ENCODE results near the gene FKBP1B. TPM values are rescaled to one million over a fixed set of nuclear protein-coding genes. Genes with fewer than 3 reads are reported as not detected.

Gene FKBP1B
- total RNA-seq, 1 donor from 2014 or later, result 31.1 TPM

GRCh38 chr2:24046930-24047702, 2.4 kb upstream of the FKBP1B start, which contains the start of gene WDCP:
Gene WDCP, minus strand, starts transcription at chr2:24047391. Its CDS starts 7,897 bp downstream, at chr2:24039494.
- Mint-ChIP-seq H3K4me1 (ENCODE audit: unreplicated experiment) (peaks cover 19% of the 10 kb centered on the region), H3K4me3 (ENCODE audit: unreplicated experiment) (peak within 1 kb of the TSS; percentile 99), H3K9me3 (ENCODE audit: unreplicated experiment) (no peaks in the 10 kb centered on the region), H3K36me3 (ENCODE audit: low read depth, unreplicated experiment) (peaks cover 7% of the 10 kb centered on the region), H3K27me3 (ENCODE audit: unreplicated experiment) (peaks cover 3% of the 10 kb centered on the region), H3K27ac (ENCODE audit: unreplicated experiment) (peak within 1 kb of the TSS; percentile 82)
- TF ChIP-seq CTCF (IDR thresholded peaks at IDR 0.05; ENCODE audit: unreplicated experiment), result no peak
- peak; percentile 83 for DNase-seq (ENCODE audit: low spot score)

GRCh38 chr2:24047703-24048033, 1.9 kb upstream of the FKBP1B start:
- H3K4me3 Mint-ChIP-seq (ENCODE audit: unreplicated experiment), result peak overlapping the region; percentile 99
- no peaks in the 10 kb centered on the region for H3K9me3 Mint-ChIP-seq (ENCODE audit: unreplicated experiment)
- no peak for TF ChIP-seq CTCF (IDR thresholded peaks at IDR 0.05; ENCODE audit: unreplicated experiment)
- H3K27ac Mint-ChIP-seq (ENCODE audit: unreplicated experiment), result no peak overlapping the region
- peaks cover 19% of the 10 kb centered on the region for H3K4me1 Mint-ChIP-seq (ENCODE audit: unreplicated experiment)
- peaks cover 3% of the 10 kb centered on the region for H3K27me3 Mint-ChIP-seq (ENCODE audit: unreplicated experiment)
- H3K36me3 Mint-ChIP-seq (ENCODE audit: low read depth, unreplicated experiment), result peaks cover 7% of the 10 kb centered on the region
- no peak for DNase-seq (ENCODE audit: low spot score)

DNA sequence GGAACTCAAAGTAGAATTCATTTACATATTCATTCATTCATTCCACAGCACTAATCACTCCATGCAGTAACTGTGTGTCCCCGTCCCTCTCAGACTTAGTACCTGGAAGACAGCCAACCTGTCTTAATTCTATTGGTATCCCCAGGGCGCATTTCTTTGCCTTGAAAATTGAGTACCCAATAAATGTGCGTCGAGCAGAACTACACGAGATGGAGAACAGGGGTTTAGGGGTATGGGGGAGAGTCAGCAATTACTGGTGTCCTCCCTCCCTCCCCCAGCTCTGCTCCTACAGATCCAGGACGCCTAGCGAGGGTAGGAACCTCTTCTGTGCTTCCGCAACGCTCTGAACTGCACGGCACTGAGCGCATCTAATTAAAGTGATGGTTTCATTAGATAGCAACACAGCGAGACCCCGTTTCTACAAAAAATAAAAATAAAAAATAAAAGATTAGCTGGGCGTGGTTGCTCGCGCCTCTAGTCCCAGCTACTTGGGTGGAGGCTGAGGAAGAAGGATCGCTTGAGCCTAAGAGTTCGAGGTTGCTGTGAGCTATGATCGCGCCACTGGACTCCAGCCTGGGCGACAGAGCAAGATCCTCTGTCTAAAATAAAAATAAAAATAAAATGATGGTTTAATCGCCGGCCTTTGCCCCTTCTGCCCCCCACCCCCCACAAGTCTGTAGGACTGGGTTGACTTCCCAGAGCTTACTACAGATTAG, 614 bp upstream of the FKBP1B start:
- DNase-seq (ENCODE audit: low spot score), result no peak
- H3K9me3 Mint-ChIP-seq (ENCODE audit: unreplicated experiment), result no peaks in the 10 kb centered on the region
- peaks cover 3% of the 10 kb centered on the region for H3K36me3 Mint-ChIP-seq (ENCODE audit: low read depth, unreplicated experiment)
- H3K27me3 Mint-ChIP-seq (ENCODE audit: unreplicated experiment), result peaks cover 3% of the 10 kb centered on the region
- TF ChIP-seq CTCF (IDR thresholded peaks at IDR 0.05; ENCODE audit: unreplicated experiment), result no peak
- H3K27ac Mint-ChIP-seq (ENCODE audit: unreplicated experiment), result peak overlapping the region; percentile 57
- peak overlapping the region; percentile 95 for H3K4me3 Mint-ChIP-seq (ENCODE audit: unreplicated experiment)
- peaks cover 19% of the 10 kb centered on the region for H3K4me1 Mint-ChIP-seq (ENCODE audit: unreplicated experiment)

GRCh38 chr2:24050041-24050979, 769 bp downstream of the FKBP1B start:
- Mint-ChIP-seq H3K27ac (ENCODE audit: unreplicated experiment) (no peak overlapping the region), H3K4me3 (ENCODE audit: unreplicated experiment) (peak overlapping the region; percentile 69)

More at GRCh38 chr2:24050041-24050979, 769 bp downstream of the FKBP1B start:
- H3K36me3 Mint-ChIP-seq (ENCODE audit: low read depth, unreplicated experiment), result peaks cover 10% of the 10 kb centered on the region
- peaks cover 15% of the 10 kb centered on the region for H3K4me1 Mint-ChIP-seq (ENCODE audit: unreplicated experiment)
- H3K27me3 Mint-ChIP-seq (ENCODE audit: unreplicated experiment), result peaks cover 4% of the 10 kb centered on the region
- no peak for TF ChIP-seq CTCF (IDR thresholded peaks at IDR 0.05; ENCODE audit: unreplicated experiment)
- DNase-seq (ENCODE audit: low spot score), result peak; percentile 46
- H3K9me3 Mint-ChIP-seq (ENCODE audit: unreplicated experiment), result no peaks in the 10 kb centered on the region

Data from endothelial cell (in vitro differentiated cells).